ENCODE results near the gene UBE2M. TPM values are rescaled to one million over a fixed set of nuclear protein-coding genes. Genes with fewer than 3 reads are reported as not detected.

The UBE2M gene
- total RNA-seq, 1 donor from 2014 or later: 81.9 TPM

DNA sequence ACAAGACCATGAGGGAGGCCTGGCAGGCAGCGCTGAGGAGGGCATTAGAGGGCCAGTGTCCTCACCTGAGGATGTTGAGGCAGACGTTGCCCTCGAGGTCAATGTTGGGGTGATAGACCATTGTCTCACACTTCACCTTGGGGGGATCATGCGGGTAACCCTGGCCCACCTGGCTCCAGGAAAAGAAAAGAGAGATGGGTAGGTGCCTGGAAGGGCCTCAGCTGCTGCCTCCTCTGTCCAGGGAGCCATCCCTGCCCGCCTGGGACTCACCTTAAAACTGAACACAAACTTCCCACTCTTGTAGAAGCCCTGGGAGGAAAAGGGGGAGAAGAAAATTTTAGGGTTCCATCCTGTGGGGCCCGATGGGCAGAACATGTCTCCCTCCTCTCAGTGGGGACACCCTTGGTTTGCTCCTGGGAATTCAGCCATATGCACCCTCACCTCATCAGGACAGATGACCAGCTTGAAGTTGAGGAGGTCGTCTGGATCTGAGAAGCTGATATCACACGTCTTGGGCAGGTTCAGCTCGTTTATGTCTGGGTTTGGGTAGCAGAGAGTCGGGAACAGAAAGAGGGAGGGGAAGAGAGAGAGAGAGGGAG, 1.7 kb downstream of the UBE2M start:
- DNase-seq (ENCODE audit: extremely low spot score, unreplicated experiment): no peak
- peak overlapping the region; percentile 99 for H3K4me3 Mint-ChIP-seq
- TF ChIP-seq, protein P1, sequence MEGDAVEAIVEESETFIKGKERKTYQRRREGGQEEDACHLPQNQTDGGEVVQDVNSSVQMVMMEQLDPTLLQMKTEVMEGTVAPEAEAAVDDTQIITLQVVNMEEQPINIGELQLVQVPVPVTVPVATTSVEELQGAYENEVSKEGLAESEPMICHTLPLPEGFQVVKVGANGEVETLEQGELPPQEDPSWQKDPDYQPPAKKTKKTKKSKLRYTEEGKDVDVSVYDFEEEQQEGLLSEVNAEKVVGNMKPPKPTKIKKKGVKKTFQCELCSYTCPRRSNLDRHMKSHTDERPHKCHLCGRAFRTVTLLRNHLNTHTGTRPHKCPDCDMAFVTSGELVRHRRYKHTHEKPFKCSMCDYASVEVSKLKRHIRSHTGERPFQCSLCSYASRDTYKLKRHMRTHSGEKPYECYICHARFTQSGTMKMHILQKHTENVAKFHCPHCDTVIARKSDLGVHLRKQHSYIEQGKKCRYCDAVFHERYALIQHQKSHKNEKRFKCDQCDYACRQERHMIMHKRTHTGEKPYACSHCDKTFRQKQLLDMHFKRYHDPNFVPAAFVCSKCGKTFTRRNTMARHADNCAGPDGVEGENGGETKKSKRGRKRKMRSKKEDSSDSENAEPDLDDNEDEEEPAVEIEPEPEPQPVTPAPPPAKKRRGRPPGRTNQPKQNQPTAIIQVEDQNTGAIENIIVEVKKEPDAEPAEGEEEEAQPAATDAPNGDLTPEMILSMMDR (conservative IDR thresholded peaks at IDR 0.05): no peak
- H3K9me3 Mint-ChIP-seq: no peaks in the 10 kb centered on the region
- H3K27ac Mint-ChIP-seq: peak overlapping the region; percentile 100
- peaks cover 20% of the 10 kb centered on the region for H3K36me3 Mint-ChIP-seq
- no peaks in the 10 kb centered on the region for H3K27me3 Mint-ChIP-seq
- peaks cover 20% of the 10 kb centered on the region for H3K4me1 Mint-ChIP-seq (ENCODE audit: unreplicated experiment)

DNA sequence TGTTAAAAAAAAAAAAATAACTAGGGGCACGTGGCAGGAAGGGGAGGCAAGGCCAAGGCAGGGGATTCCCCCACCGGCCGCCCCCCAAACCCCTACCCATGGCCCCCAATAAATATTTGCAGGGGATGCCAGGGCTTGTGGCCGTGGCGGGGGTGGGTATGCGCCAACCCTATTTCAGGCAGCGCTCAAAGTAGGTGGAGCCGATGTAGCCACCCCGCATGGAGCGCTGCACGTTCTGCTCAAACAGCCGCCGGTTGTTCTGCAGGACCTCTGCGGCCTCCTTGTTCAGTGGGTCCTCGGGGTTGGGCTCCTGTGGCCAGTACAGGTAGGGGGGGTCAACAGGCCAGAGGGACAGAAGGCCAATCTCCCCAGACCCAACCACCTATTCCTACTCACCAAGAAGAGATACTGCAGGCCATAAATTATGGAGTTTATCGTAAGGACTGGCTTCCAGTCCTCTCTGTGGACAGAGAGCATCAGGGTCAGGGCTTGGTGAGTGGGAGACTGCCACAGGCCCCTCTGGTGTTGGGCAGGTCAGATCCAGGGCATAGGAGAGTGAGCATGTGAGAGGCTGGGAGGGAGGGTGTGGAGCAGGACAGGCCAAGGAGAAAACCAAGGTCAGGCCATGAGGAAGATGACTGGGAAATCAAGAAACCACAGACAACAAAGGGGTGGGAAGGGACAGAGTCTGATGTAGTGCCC, 2.3 kb downstream of the UBE2M start:
- H3K9me3 Mint-ChIP-seq: no peaks in the 10 kb centered on the region
- peaks cover 20% of the 10 kb centered on the region for H3K36me3 Mint-ChIP-seq
- TF ChIP-seq, protein P1 (conservative IDR thresholded peaks at IDR 0.05): no peak
- no peaks in the 10 kb centered on the region for H3K27me3 Mint-ChIP-seq
- H3K4me3 Mint-ChIP-seq: peak overlapping the region; percentile 99
- no peak for DNase-seq (ENCODE audit: extremely low spot score, unreplicated experiment)
- peak overlapping the region; percentile 100 for H3K27ac Mint-ChIP-seq
- peaks cover 20% of the 10 kb centered on the region for H3K4me1 Mint-ChIP-seq (ENCODE audit: unreplicated experiment)

DNA sequence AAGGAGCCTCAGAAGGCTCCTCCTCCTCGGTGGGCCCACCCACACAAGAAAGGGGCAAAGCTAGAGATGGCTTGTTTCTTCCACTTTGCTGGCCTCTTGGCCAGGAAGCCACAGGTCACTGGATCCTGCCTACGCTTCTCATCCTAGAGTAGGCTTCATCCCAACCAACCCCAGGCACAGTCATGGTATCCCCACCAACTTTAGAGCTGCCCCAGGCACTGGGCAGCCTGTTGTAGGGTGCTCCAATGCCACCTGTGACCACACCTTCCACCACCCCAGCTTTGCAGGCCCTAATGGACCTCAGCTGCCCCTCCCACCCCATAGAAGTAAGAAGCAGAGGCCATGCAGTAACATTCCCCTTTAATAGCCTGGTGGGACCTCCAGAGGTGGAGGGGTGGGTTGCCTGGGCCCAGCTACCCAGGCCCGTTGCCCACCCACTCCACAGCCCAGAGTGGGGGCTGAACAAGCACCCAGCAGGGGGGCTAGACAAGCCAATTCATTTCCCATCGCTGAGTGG, 3.0 kb downstream of the UBE2M start:
- DNase-seq (ENCODE audit: extremely low spot score, unreplicated experiment): no peak
- peak overlapping the region; percentile 95 for H3K4me3 Mint-ChIP-seq
- TF ChIP-seq, protein P1 (conservative IDR thresholded peaks at IDR 0.05): no peak
- H3K9me3 Mint-ChIP-seq: no peaks in the 10 kb centered on the region
- H3K36me3 Mint-ChIP-seq: peaks cover 20% of the 10 kb centered on the region
- H3K27ac Mint-ChIP-seq: peak overlapping the region; percentile 99
- H3K27me3 Mint-ChIP-seq: no peaks in the 10 kb centered on the region
- H3K4me1 Mint-ChIP-seq (ENCODE audit: unreplicated experiment): peaks cover 20% of the 10 kb centered on the region

DNA sequence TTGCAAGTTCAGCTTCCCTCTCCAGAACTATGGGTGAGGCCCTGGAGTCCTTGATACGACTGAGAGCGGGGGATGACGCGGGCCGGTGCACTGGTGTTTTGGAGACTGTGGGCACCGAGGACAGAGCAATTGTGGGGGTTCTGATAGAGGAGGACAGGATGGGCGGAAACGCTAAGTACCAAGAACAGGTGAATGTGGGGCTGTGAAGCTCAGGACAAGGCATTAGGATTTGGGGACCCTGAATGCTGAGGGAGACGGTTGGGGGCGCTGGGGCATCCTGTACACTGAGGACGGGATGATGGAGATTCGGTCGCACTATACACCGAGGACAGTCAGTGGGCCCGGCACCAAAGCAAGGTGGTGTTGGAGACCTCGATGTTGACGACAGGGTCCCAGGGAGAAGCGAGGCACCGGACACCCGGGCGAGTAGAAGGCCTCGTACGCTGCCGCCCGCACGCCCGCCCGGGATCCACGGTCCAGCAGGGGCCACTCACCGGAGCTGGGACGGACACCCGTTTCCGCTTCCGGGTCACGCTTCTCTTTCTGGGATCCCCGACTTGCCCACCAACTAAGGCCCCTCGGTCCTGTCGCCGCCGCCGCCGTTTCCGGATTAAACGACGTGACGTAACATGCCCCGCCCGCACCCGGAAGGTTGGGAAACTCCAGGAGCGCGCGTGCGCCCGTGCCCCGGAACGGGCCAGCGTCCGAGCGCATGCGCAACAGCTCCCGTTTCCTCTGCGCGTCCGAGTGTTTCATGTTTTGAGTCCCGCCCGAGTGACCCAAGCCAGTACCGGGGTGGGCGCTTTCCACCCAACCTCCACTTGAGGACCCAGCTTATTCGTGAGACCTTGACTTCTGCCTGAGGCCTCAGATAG, 3.7 kb downstream of the UBE2M start, which contains the start of gene CHMP2A:
Gene CHMP2A (minus strand): TSS at position 612 of the 875 bp plus-strand sequence. CDS start 893 bp downstream, outside the sequence.
- TF ChIP-seq, protein P1 (conservative IDR thresholded peaks at IDR 0.05): no peak
- H3K4me1 Mint-ChIP-seq (ENCODE audit: unreplicated experiment): peaks cover 20% of the 10 kb centered on the region
- DNase-seq (ENCODE audit: extremely low spot score, unreplicated experiment): peak; percentile 99
- H3K36me3 Mint-ChIP-seq: peaks cover 23% of the 10 kb centered on the region
- H3K27me3 Mint-ChIP-seq: no peaks in the 10 kb centered on the region
- H3K27ac Mint-ChIP-seq: peak within 1 kb of the TSS; percentile 100
- H3K9me3 Mint-ChIP-seq: no peaks in the 10 kb centered on the region
- H3K4me3 Mint-ChIP-seq: peak within 1 kb of the TSS; percentile 95

DNA sequence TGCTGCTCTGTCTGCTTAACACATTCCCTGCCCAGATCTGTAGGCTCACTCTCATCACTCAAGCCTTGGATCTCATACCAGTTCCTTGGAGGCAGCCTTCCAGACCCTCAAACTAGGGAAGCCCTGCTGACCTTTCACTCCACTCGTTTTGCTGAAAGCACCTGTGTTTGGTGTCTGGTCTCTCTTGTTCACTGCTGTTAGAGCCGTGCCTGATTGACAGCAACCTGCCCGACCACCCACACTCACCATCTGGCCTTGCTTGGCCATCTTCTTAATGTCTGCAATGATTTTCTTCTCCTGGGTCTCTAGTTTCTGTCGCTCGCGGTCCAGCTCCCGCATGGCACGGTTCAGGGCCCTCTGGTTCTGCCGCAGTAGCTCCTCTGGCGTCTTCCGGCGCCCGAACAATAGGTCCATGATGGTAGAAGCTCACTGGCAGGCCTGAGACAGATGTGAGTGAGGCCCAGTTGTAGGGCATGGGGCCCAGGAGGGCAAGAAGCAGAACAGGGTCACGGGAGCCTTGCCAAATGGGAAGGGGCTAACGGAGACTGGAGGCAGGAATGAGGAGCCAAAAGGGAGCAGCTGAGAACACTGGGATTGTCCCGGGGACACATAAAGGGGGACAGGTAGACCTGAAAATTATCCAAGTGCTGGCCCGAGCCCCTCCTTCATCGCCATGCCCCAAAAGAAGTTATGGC, 4.5 kb downstream of the UBE2M start:
- DNase-seq (ENCODE audit: extremely low spot score, unreplicated experiment): no peak
- Mint-ChIP-seq H3K36me3 (peaks cover 23% of the 10 kb centered on the region), H3K27me3 (no peaks in the 10 kb centered on the region), H3K9me3 (no peaks in the 10 kb centered on the region), H3K4me1 (ENCODE audit: unreplicated experiment) (peaks cover 20% of the 10 kb centered on the region), H3K4me3 (peak overlapping the region; percentile 95), H3K27ac (peak overlapping the region; percentile 99)
- TF ChIP-seq, protein P1 (conservative IDR thresholded peaks at IDR 0.05): no peak
